Astrocyte (in vitro differentiated cells and primary cell): Measurements from ENCODE around the gene CCDC86. TPM values are rescaled to one million over a fixed set of nuclear protein-coding genes. Genes with fewer than 3 reads are reported as not detected.

Experiments
- DNase-seq: peaks from one replicate; pipeline ENCODE4 v3.0.0-alpha.2; 2010; ENCODE audit warnings: low read depth
- FAIRE-seq: peaks from 2 replicates; lab custom pipeline; 2011; peaks lifted over from hg19 to GRCh38; lab: Jason Lieb, UNC
- H2AFZ ChIP-seq: 2 replicates; pipeline ENCODE4 v1.6.0; 2012; ENCODE audit warnings: low read depth, low read length, inconsistent platforms
- H3K27ac ChIP-seq: 2 replicates; pipeline ENCODE4 v1.5.1; 2011; ENCODE audit warnings: low read depth, low read length, inconsistent platforms
- H3K27me3 ChIP-seq: 2 replicates; pipeline ENCODE4 v1.6.0; 2011; ENCODE audit warnings: low read length, inconsistent platforms; ENCODE audit not compliant: insufficient read depth
- H3K36me3 ChIP-seq: 2 replicates; pipeline ENCODE4 v1.5.1; 2011; ENCODE audit warnings: low read length, inconsistent platforms; ENCODE audit not compliant: insufficient read depth
- H3K4me1 ChIP-seq: 2 replicates; pipeline ENCODE4 v1.5.1; 2011; ENCODE audit warnings: low read length, inconsistent platforms; ENCODE audit not compliant: insufficient read depth
- H3K4me2 ChIP-seq: 2 replicates; pipeline ENCODE4 v1.6.0; 2012; ENCODE audit warnings: low read length, inconsistent platforms
- H3K4me3 ChIP-seq: 2 replicates; pipeline ENCODE4 v1.5.1; 2011; ENCODE audit warnings: low read depth, mild to moderate bottlenecking, low read length, inconsistent platforms; ENCODE audit not compliant: insufficient read depth
- H3K79me2 ChIP-seq: 2 replicates; pipeline ENCODE4 v1.6.0; 2012; ENCODE audit warnings: mild to moderate bottlenecking, low read length, inconsistent platforms; ENCODE audit not compliant: insufficient read depth
- H3K9ac ChIP-seq: 2 replicates; pipeline ENCODE4 v1.6.0; 2012; ENCODE audit warnings: mild to moderate bottlenecking, low read length, inconsistent platforms
- H3K9me3 ChIP-seq: 2 replicates; pipeline ENCODE4 v1.5.1; 2012; ENCODE audit warnings: low read depth, mild to moderate bottlenecking, low read length, inconsistent platforms; ENCODE audit not compliant: insufficient read depth
- H4K20me1 ChIP-seq: 2 replicates; pipeline ENCODE4 v1.6.0; 2012; ENCODE audit warnings: low read length, inconsistent platforms; ENCODE audit not compliant: insufficient read depth
- H3K27ac Mint-ChIP-seq: one replicate; pipeline ENCODE4 v1.8.0; 2021; ENCODE audit warnings: mild to moderate bottlenecking, mixed read lengths; ENCODE audit not compliant: unreplicated experiment
- H3K27me3 Mint-ChIP-seq: one replicate; pipeline ENCODE4 v1.8.0; 2021; ENCODE audit warnings: low read depth, mixed read lengths; ENCODE audit not compliant: unreplicated experiment
- H3K36me3 Mint-ChIP-seq: one replicate; pipeline ENCODE4 v1.8.0; 2021; ENCODE audit warnings: low read depth, mixed read lengths; ENCODE audit not compliant: unreplicated experiment
- H3K4me1 Mint-ChIP-seq: one replicate; pipeline ENCODE4 v1.8.0; 2021; ENCODE audit warnings: low read depth, mixed read lengths; ENCODE audit not compliant: unreplicated experiment
- H3K4me3 Mint-ChIP-seq: one replicate; pipeline ENCODE4 v1.8.0; 2021; ENCODE audit warnings: mild to moderate bottlenecking, moderate library complexity, mixed read lengths; ENCODE audit not compliant: unreplicated experiment
- H3K9me3 Mint-ChIP-seq: one replicate; pipeline ENCODE4 v1.8.0; 2021; ENCODE audit warnings: mild to moderate bottlenecking, mixed read lengths; ENCODE audit not compliant: unreplicated experiment
- CTCF ChIP-seq: IDR thresholded peaks from 2 replicates; pipeline ENCODE4 v1.5.1; 2011; ENCODE audit warnings: low read depth, mild to moderate bottlenecking, inconsistent platforms, low read length, moderate library complexity; ENCODE audit not compliant: insufficient read depth
- EZH2 ChIP-seq: IDR thresholded peaks from 2 replicates; pipeline ENCODE4 v1.6.1; 2012; ENCODE audit warnings: mild to moderate bottlenecking, low read length, inconsistent platforms; ENCODE audit not compliant: insufficient read depth
- total RNA-seq: library from RNA; stranded (reverse); gene quantifications from 2 replicates; pipeline ENCODE4 v1.2.1, GENCODE V29; 2021

CCDC86 gene
- total RNA-seq, 1 donor from 2014 or later: 51.4 TPM

GRCh38 chr11:60840470-60841430, 1.2 kb upstream of the CCDC86 start:
- Mint-ChIP-seq H3K4me1 (peaks cover 37% of the 10 kb centered on the region), H3K9me3 (no peaks in the 10 kb centered on the region), H3K4me3 (peak overlapping the region; percentile 93), H3K27ac (peak overlapping the region; percentile 79), H3K27me3 (peaks cover 11% of the 10 kb centered on the region), H3K36me3 (peaks cover 1% of the 10 kb centered on the region)
- Histone ChIP-seq H3K27ac (peak overlapping the region; percentile 52), H4K20me1 (peaks cover 28% of the 10 kb centered on the region), H3K4me1 (peaks cover 36% of the 10 kb centered on the region), H2AFZ (no peak overlapping the region), H3K27me3 (peaks cover 18% of the 10 kb centered on the region), H3K9ac (peak overlapping the region; percentile 28), H3K4me3 (peak overlapping the region; percentile 78), H3K9me3 (no peaks in the 10 kb centered on the region), H3K36me3 (no peaks in the 10 kb centered on the region), H3K79me2 (peaks cover 38% of the 10 kb centered on the region), H3K4me2 (peak overlapping the region; percentile 97)
- TF ChIP-seq EZH2 (no peak), CTCF (no peak)
- FAIRE-seq (no peak), DNase-seq (peak; percentile 94)

- Histone ChIP-seq H4K20me1 (peaks cover 36% of the 10 kb centered on the region), H3K27ac (peak overlapping the region; percentile 61), H3K9ac (peak overlapping the region; percentile 89), H3K9me3 (no peaks in the 10 kb centered on the region), H2AFZ (peak overlapping the region; percentile 92), H3K79me2 (peaks cover 47% of the 10 kb centered on the region), H3K4me3 (peak overlapping the region; percentile 78), H3K4me1 (peaks cover 36% of the 10 kb centered on the region), H3K27me3 (peaks cover 7% of the 10 kb centered on the region), H3K36me3 (no peaks in the 10 kb centered on the region), H3K4me2 (peak overlapping the region; percentile 97)
- FAIRE-seq: no peak
- Mint-ChIP-seq H3K27me3 (peaks cover 2% of the 10 kb centered on the region), H3K27ac (peak overlapping the region; percentile 12), H3K4me3 (peak overlapping the region; percentile 93), H3K9me3 (no peaks in the 10 kb centered on the region), H3K4me1 (peaks cover 37% of the 10 kb centered on the region), H3K36me3 (peaks cover 2% of the 10 kb centered on the region)
- DNase-seq: no peak
- no peak for TF ChIP-seq EZH2
- TF ChIP-seq CTCF: no peak
Observed at GRCh38 chr11:60842668-60843600, 1.0 kb downstream of the CCDC86 start.
